ENCODE results near the gene HOXD3.

HOXD3 gene

GRCh38 chr2:176121190-176122051 is 35.7 kb upstream of the HOXD3 start:
- no peak for DNase-seq (ENCODE audit: low read depth)

GRCh38 chr2:176122052-176122682 is 34.9 kb upstream of the HOXD3 start:
- no peak for DNase-seq (ENCODE audit: low read depth)

- no peak for DNase-seq (ENCODE audit: low read depth)
Measured at GRCh38 chr2:176122683-176123410, 34.3 kb upstream of the HOXD3 start, which contains the start of gene HOXD9. Gene HOXD9 (plus strand): TSS chr2:176122719. CDS start chr2:176122769, 50 bp downstream.

- no peak for DNase-seq (ENCODE audit: low read depth)
Measured at GRCh38 chr2:176123411-176124109, 33.5 kb upstream of the HOXD3 start.

- no peak for DNase-seq (ENCODE audit: low read depth)
Measured at GRCh38 chr2:176124110-176124946, 32.8 kb upstream of the HOXD3 start.

- DNase-seq (ENCODE audit: low read depth), result no peak
Measured at GRCh38 chr2:176124947-176125771, 31.9 kb upstream of the HOXD3 start.

- no peak for DNase-seq (ENCODE audit: low read depth)
Measured at GRCh38 chr2:176125772-176126054, 31.4 kb upstream of the HOXD3 start.

- DNase-seq (ENCODE audit: low read depth), result peak; percentile 53
Measured at GRCh38 chr2:176126929-176127773, 30.0 kb upstream of the HOXD3 start.

GRCh38 chr2:176127774-176128072 is 29.4 kb upstream of the HOXD3 start:
- DNase-seq (ENCODE audit: low read depth), result no peak

GRCh38 chr2:176128172-176128981 is 28.7 kb upstream of the HOXD3 start:
- DNase-seq (ENCODE audit: low read depth), result no peak

GRCh38 chr2:176128982-176129796 is 27.9 kb upstream of the HOXD3 start, which contains the start of gene HOXD8:
Gene HOXD8 (plus strand): TSS chr2:176129705. CDS start chr2:176130367, 662 bp downstream.
- no peak for DNase-seq (ENCODE audit: low read depth)

GRCh38 chr2:176129813-176130146 is 27.3 kb upstream of the HOXD3 start:
- no peak for DNase-seq (ENCODE audit: low read depth)

GRCh38 chr2:176130147-176130956 is 26.8 kb upstream of the HOXD3 start:
- DNase-seq (ENCODE audit: low read depth), result no peak

GRCh38 chr2:176130957-176131847 is 25.9 kb upstream of the HOXD3 start:
- DNase-seq (ENCODE audit: low read depth), result no peak

- no peak for DNase-seq (ENCODE audit: low read depth)
Measured at GRCh38 chr2:176131848-176132158, 25.3 kb upstream of the HOXD3 start.
